GM21723 (cell line): ENCODE measurements around the gene ZFP36.
"Not testable (repeated sequence)": the region's sequence is repeated elsewhere in the genome, so short reads cannot be mapped to it uniquely, and the experiment has no call there.

ENCODE experiments used
- ATAC-seq: cut with Tn5 transposase; IDR thresholded peaks from one replicate; pipeline ENCODE4 v1.9.1; 2021; ENCODE audit warnings: mild to moderate bottlenecking, moderate library complexity; ENCODE audit not compliant: unreplicated experiment

The ZFP36 gene

DNA sequence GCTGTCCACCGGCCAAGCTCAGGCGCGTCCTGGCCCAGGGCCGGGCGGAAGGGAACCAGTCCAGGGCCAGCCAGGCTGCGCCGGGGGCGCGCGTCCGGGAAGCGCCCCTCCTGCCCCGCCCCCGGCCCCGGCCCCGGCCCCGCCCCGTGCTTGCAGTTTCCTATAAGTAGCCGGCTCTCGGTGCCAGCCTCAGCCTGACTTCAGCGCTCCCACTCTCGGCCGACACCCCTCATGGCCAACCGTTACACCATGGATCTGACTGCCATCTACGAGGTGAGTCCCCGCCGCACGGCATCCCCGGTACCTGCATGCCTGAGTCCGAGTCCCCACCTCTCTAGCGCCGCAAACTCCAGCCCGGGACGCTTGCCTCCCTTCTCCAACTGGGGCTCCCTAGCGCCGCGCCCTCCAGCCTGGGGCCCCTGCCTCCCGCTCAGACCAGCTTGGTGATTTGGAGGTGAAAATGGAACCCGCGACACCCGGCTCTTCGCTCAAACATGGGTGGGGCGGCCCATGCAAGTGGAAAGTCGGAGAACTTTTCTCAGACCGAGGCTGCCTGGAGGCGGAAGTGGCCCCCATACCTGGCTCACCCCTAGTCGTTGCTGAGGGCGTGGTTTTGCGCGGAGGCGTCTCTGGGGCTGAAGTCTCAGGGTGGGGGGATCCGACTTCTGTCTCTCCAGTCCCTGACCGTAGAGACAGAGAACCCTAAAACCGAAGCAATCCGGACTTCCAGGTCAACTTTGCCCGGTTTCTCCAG lies at the start of gene ZFP36:
Gene ZFP36 (plus strand): TSS at position 192 of the 754 bp plus-strand sequence. CDS start 58 bp downstream, at position 250.
- no peak for ATAC-seq

DNA sequence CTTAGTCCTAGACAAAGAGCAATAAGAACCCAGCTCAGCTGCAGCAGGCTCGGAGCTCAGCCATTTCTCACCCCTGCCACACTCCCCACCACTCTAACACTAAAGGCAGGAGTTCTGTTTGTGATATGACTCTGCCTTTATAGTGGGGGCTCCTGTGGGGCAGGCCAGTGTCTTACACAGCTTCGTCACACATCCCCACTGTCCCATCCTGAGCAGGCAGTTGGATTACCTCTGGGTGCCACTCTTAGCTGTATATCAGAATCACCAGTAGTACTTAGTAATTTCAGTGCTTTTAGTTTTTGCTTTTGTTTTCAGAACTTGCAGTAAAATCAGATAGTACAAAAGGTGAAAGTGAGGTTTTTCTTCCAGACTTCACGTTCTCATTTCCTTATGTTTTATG lies 47.6 kb upstream of the ZFP36 start:
- ATAC-seq: no peak

GRCh38 chr19:39360599-39360998 lies 46.0 kb upstream of the ZFP36 start:
- no peak for ATAC-seq

DNA sequence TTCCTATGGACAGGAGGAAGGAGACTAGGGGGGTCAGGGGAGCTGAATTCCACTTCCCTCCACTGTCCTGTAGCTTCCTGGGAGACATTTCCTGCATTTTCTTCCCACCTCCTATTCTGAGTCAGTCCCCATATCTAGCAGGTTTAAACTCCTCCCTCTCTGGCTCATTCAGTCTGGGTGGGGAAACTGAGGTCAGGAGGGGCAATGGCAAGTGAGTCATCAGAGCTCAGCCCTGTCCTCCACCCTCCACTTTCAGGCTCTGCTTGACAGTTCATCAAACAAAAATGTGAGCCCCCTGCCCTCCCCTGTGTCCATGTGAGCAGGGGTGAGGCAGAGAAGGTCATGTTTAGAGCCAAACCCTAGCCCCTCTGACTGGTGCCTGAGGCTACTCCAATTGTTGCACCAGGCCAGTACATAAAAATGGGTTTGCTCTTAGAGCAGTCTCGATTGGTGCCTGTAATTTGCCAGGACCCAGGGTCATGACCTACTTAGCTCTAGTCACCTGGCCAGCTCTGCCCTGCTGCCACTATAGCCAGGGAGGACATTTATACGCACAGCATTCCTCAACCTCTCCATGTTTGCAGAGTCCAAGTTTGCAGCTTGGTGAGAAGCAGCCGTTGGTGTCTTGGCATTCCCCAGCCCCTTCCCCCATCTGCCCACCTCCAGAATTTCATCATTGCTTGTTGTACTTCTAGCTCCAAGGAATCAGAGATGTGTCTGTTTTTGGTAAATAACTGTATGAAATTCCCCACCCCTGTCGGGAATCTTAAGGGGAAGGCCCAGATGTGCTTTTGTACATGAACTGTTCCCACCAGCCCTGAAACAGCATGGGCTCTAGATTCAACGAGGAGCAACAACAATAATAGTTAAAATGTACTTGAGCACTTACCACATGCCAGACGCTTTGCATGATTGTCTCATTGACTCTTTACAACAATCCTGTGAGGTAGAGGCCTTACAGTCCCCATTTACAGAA lies 43.7 kb upstream of the ZFP36 start:
- no peak for ATAC-seq

DNA sequence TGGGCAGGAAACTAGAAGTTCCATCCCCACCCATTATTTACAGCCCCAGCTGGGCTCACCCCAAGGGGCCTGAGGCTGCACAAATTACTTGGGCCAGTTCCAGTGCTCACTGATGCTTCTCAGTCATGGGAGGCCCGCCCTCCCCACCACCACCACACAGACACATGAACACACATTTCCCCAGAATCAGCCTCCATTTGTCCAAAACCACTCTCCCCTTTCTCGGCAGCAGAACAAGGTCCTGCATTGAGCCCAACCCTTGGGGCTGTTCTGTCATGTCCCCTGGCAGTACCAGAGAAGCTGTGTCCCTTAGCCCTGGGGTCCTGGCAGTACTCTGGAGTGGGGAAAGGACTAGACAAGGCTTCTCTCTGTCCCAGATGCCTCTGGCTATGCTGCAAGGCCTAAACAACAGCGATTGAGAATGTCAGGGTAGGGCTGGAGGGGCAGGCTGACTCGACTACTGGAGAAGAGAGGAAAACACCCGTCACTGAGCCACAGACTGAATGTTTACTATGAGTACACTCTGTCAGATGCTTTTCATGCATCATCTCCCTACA lies 42.7 kb upstream of the ZFP36 start:
- no peak for ATAC-seq

DNA sequence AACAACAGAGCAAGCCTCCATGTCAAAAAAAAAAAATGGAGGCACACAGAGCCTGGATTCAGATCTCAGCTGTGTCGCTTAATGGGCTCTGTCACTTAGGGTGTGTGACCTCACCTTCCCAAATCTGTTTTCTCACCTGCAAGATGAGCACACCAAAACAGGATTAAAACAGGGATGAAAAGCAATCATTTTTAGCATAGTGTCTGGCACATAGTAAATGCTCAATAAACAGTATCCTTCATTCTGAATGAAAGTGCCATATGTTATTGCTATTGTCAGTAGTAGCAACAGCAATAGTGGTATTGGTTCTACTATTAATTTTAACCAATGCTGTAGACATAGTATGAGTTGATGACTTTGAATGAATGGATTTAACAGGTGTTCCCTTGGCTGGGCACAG lies 41.1 kb upstream of the ZFP36 start:
- no peak for ATAC-seq

- ATAC-seq: no peak
These were observed 37.4 kb upstream of the ZFP36 start for GRCh38 chr19:39369200-39369599.

GRCh38 chr19:39370735-39371134 lies 35.9 kb upstream of the ZFP36 start:
- no peak for ATAC-seq

DNA sequence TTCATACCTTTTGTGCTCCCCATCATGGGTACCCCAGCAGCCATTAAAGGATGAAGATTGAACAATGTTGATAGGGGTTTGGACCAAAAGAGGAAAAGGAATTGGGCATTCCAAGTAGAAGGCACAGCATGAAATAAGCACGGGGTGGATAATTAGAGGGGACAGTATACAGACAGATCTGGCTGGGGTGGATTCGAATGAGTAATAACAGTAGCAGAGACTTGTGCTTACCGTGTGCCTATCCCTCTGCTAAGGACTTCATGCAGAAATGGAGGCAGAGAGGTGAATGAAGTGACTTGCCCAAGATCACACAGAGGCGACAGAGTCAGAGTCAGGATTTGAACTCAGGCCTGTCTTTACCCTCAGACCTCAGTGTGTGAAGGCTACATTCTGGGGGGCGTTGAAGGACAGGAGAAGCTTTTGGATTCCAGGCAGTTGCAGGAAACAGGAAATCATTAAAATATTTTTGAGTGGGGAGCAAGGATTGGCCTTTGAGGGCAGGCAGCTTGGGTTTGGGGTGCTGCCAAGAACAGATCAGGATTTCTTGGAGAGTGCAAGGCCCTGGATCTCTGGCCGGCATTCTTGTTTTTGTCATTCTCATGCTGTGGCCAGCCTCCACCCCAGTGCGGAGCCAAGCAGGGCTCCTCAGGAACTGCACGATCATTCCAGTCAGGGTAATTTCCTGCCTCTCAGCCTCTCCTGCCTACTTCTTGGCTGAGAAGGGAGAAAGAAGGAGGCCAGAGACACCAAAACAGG lies 34.4 kb upstream of the ZFP36 start:
- no peak for ATAC-seq

GRCh38 chr19:39372941-39373340 lies 33.7 kb upstream of the ZFP36 start:
- ATAC-seq: no peak

DNA sequence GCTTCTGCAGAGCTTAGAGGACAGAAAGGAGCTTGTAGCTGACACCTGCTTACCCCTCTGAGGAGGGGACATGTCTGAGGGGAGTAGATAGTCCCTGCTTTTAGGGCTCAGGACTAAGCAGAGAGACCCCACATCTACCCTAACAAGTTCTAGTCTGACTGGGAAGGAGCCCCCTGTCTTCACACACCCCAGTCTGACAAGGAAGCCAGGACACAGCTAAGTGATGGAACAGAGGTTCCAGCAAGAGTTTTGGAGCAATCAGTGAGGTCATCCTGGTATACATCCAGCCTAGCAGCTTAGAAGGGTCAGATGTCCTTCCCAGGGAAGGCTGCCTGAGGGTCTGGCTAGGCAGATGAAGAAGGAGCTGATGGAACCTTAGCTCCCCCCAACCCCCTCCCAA lies 30.7 kb upstream of the ZFP36 start:
- no peak for ATAC-seq

DNA sequence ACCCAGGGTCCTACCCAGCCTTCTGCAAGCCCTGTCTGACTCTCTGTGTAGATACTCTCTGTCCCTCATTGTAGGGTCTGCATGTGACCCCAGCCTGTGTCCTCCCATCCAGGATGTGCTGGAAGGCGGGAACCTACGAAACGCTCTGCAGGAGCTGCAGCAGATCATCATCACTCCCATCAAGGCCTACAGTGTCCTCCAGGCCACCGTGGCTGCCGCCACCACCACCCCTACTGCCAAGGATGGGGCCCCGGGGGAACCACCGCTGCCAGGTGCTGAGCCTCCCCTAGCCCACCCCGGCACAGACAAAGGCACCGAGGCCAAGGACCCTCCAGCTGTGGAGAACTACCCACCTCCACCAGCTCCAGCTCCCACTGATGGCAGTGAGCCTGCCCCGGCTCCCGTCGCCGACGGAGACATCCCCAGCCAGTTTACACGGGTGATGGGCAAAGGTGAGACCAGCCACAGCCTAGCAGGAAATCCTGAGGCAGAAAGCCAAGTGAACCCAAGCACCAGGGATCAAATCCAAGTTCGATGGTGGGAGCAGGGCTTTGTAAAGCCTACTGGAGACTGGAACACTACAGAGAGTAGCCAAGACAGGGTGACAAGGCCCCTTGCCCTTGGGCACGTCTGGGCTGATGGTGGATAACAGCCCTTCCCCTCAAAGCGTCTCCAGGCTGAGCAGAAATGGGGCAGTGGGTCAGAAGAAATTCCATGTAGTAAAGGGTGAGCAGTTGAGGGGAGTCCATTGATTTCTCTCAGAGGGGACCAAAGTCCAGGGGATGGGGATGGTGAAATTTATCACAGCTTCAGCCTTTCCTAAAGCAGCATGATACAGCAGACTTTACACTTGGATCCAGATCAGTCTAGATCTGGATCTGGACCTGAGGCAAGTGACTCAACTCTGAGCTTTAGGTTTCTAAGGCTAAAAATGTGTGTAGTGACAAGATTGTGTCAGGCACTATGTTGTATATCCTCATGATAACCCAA lies 29.0 kb upstream of the ZFP36 start:
- no peak for ATAC-seq

- ATAC-seq: not testable (repeated sequence)
These were observed 27.3 kb upstream of the ZFP36 start for GRCh38 chr19:39379366-39379765.

GRCh38 chr19:39379865-39380396 lies 26.7 kb upstream of the ZFP36 start:
- ATAC-seq: no peak

DNA sequence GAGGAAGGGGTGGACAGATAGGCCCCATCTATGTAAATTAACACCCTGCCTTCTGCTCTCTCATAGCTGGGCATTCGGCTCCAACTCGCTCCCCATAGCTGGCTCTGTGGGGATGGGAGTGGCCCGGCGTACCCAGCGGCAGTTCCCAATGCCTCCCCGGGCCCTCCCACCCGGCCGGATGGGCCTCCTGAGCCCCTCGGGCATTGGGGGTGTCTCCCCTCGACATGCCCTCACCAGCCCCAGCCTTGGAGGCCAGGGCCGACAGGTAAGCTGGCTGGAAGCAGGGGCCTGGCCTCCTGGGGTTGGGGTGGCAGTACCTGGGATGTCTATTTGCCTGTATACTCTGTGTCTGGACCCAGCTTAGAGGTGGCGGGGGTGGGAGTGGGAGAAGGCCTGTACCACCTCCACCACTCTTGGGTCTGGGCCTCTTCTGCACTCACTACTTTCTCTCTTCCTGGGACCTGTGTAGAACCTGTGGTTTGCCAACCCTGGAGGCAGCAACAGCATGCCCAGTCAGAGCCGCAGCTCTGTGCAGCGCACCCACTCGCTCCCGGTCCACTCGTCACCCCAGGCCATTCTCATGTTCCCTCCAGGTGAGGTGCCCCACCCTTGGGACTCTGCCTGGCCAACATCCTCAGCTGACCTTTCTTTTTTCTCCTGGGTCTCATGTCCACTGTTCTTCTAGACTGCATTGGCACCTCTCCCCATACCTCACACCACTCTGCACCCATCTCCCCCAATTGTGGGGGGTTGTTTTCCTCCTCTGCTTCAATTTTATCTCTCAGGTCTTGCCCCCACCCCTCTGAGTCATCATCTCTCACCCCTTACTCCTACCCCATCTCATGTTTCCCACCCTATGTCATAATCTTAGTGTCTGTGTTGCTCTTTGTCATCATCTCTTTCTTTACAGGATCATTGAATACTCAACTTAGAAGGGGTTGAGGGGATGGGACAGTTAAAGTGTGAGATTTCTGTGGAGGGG lies 25.8 kb upstream of the ZFP36 start:
- ATAC-seq: no peak

DNA sequence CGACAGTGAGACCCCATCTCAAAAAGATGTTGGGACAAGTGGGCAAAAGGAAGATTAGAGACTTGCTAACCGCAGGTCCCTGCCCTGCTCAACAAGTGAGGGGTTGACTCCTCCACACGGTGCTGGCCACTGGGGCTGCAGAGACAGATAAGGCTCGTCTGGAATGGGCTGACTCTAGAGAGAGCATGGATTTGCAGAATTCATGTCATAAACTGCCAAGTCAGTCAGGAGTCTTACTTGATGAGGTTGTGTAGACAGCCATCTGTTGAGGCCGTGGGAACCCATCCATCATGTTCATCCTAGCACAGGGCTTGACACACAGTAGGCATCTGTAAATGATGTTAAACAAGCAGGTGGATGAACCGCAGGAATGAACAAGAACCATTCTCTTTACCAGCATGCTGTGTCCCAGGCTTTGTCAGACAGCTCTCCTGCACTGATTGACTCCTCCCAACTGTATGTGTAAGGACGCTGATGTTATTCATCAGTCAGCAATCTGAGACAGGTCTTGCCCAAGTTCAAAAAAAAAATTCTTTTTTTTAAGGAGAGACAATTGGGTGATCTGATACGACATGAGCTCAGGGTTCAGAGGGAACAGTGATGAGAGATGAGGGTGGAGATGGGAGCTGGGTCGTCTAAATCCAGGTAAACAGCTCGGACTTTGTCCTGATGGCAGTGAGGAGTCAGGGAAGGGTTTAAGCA lies 24.6 kb upstream of the ZFP36 start:
- ATAC-seq: no peak

DNA sequence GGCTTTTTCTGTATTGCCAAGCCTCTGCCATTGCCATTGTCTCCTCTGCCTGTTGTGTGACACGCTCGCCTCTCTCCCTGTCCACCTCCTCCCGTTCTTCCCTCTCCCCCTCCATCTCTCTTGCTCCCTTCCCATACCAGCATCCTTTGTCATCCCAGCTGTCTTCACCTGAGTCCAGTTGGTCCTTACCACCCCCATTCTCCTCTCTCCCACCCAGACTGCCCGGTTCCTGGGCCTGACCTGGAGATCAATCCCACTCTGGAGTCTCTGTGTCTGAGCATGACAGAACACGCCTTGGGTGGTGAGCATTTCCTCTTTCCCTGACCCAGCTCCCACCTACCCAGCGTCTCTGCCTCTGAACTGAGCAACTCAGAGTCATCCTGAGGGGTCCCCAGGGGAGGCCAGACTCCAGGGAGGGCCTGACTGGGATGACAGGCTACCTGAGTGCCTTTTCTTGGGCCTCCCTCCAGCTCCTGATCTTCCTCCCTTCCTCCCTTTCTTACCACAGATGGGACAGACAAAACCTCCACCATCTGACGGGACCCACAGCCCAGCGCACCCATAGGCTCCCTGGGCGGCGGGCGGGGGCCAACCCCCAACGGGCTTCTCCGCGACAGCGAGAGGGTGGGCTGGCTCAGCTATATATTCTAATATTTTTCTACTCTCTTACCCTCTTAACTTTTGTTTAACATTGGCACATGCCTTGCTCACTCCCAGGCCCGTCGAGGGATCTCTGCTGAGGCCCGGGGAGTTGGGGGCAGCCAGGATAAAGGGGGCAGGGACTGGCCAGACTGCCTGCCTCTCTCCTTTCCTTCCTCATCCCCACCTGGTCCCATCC lies 23.4 kb upstream of the ZFP36 start:
- no peak for ATAC-seq
